Activated naive CD8-positive, alpha-beta T cell treated with anti-CD3 and anti-CD28 coated beads for 36 hours (primary cell): Measurements from ENCODE around the gene GLI3. TPM values are rescaled to one million over a fixed set of nuclear protein-coding genes. Genes with fewer than 3 reads are reported as not detected.
A peak's percentile ranks its signal among the peaks of the same experiment; 100 is the strongest.

Experiments used
- DNase-seq: peaks from one replicate; pipeline ENCODE4 v3.0.0; 2021
- H3K27ac Mint-ChIP-seq: one replicate; pipeline ENCODE4 v1.8.0; 2022; ENCODE audit warnings: mild to moderate bottlenecking, moderate library complexity, mixed read lengths
- H3K27me3 Mint-ChIP-seq: one replicate; pipeline ENCODE4 v1.8.0; 2022; ENCODE audit warnings: mild to moderate bottlenecking, mixed read lengths
- H3K36me3 Mint-ChIP-seq: one replicate; pipeline ENCODE4 v1.8.0; 2021; ENCODE audit warnings: mild to moderate bottlenecking, mixed read lengths
- H3K4me1 Mint-ChIP-seq: one replicate; pipeline ENCODE4 v1.8.0; 2021; ENCODE audit warnings: mixed read lengths
- H3K4me3 Mint-ChIP-seq: one replicate; pipeline ENCODE4 v1.8.0; 2022; ENCODE audit warnings: mild to moderate bottlenecking, moderate library complexity, mixed read lengths
- H3K9me3 Mint-ChIP-seq: one replicate; pipeline ENCODE4 v1.8.0; 2022; ENCODE audit warnings: mixed read lengths
- total RNA-seq, 2 experiments: library from RNA; stranded (reverse); gene quantifications; one replicate each; pipeline ENCODE4 v1.2.3, GENCODE V29; 2021

Gene GLI3
- total RNA-seq, 2 experiments from 2014 or later = not detected

DNA sequence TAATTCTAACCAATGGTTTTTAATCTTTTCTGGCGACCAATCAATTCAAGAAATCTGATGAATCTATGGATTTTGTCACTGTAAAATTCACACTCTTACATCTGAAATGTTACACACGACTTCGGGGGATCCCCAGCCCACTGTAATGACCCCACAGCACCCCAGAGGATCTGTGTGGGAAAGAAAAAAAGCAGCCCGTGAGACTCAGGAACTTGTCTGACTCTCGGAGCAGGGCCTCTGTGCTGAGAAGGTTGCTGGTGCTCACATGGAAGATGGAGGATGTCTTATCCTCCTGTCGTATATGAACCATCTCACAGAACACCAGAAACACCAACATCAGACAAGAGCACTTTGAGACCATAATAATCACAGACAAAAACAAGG, 305.8 kb downstream of the GLI3 start:
- Mint-ChIP-seq H3K4me3 (no peak overlapping the region), H3K36me3 (no peaks in the 10 kb centered on the region), H3K9me3 (no peaks in the 10 kb centered on the region), H3K4me1 (peaks cover 5% of the 10 kb centered on the region), H3K27me3 (peaks cover 29% of the 10 kb centered on the region), H3K27ac (peak overlapping the region; percentile 11)
- no peak for DNase-seq

DNA sequence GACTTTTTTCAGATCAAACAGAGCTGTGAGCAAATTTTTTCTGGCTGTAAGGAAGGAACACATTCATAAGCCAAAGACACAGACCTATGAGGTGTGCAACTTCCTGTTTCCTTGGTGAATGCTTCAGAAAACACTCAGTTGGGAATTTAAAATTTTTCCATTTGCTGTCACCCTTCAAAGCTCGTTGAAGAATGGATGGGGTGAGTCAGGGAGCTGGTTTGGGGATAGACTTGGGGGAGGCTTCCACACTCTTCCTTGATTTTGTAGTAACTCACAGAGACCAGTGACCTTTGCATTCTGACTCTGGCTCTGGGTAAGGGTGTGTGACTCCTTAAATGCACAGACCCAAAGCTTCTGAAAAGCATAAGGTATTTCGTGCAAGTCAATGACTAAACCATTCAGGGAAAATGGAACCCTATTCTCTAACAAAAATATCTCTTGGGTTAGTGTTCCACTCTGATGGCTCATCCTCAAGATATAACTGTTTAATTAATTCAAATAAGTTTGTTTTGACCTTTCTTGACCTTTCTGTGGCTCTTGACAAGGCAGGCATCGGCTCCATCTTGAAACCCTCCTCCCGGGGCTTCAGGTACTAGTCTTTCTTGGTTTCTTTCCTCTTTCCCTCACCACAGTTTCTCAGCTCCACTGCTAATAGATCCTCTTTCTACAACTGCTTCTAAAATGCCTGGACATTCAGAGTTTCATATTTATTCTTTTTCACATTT, 306.3 kb downstream of the GLI3 start:
- no peaks in the 10 kb centered on the region for H3K36me3 Mint-ChIP-seq
- H3K9me3 Mint-ChIP-seq = no peaks in the 10 kb centered on the region
- H3K4me1 Mint-ChIP-seq = peaks cover 5% of the 10 kb centered on the region
- no peak overlapping the region for H3K27ac Mint-ChIP-seq
- DNase-seq = no peak
- no peak overlapping the region for H3K4me3 Mint-ChIP-seq
- peaks cover 24% of the 10 kb centered on the region for H3K27me3 Mint-ChIP-seq

DNA sequence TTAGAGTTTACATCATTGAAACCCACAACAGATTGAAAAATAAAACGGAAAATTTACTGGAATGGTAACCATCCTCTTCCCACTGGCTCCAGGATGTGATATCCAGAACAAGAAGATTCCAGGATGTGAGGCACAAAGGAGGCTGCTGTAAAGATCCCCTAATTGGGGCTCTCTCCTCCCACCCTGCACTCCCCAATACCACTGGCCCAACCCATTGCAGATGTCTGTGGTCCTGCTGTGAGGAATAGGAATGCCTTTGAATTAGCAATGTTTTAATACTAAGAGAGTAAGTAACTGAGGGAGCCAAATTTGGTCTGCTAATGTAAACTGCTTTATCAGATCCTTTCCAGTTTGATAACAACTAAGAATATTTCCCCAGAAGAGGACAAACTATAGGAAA, 308.2 kb downstream of the GLI3 start:
- Mint-ChIP-seq H3K36me3 (no peaks in the 10 kb centered on the region), H3K4me3 (no peak overlapping the region), H3K27ac (no peak overlapping the region), H3K27me3 (peaks cover 22% of the 10 kb centered on the region), H3K9me3 (no peaks in the 10 kb centered on the region), H3K4me1 (peaks cover 5% of the 10 kb centered on the region)
- DNase-seq = no peak

DNA sequence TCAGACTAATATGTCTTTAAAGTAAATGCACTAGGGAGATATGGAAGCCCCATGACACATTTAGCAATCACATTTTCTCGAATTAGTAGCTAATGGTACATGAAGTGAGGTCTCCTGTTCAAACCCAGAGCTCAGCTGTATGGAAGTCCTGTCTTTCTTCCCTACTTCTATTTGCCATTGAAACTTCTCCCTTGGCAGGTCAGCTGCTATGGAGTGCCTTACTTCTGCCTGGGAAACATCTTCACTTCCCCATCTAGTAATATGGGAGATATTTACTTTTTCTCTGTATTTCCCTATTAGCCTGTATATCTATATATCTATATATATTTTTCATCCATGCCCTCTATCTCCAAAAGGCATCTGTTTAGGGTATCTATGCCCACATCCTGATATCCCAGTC, 308.8 kb downstream of the GLI3 start:
- Mint-ChIP-seq H3K27me3 (peaks cover 22% of the 10 kb centered on the region), H3K36me3 (no peaks in the 10 kb centered on the region), H3K27ac (no peak overlapping the region), H3K4me3 (no peak overlapping the region), H3K4me1 (peaks cover 5% of the 10 kb centered on the region), H3K9me3 (no peaks in the 10 kb centered on the region)
- DNase-seq = no peak

DNA sequence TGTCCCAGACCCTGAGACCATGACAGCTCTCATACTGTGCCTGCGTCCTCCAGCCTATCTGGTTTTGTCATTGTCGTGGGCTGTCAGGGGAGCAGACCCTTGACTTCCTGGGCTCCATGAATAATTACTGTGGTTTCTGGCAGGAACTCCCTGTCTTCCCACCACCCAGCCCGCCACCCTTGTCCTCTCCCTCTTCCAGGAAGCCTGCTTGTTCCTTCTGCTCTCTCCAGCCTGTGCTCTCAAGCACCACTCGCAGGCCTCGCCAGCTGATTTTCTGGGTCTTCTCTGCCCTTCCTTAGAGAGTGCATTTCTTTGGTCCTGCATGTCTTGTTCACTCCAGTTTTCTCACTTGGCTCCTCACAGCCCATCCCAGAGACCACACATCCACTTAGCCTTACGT, 309.6 kb downstream of the GLI3 start:
- Mint-ChIP-seq H3K36me3 (no peaks in the 10 kb centered on the region), H3K27ac (no peak overlapping the region), H3K4me3 (no peak overlapping the region), H3K27me3 (peaks cover 26% of the 10 kb centered on the region), H3K4me1 (peaks cover 5% of the 10 kb centered on the region), H3K9me3 (no peaks in the 10 kb centered on the region)
- DNase-seq = no peak

DNA sequence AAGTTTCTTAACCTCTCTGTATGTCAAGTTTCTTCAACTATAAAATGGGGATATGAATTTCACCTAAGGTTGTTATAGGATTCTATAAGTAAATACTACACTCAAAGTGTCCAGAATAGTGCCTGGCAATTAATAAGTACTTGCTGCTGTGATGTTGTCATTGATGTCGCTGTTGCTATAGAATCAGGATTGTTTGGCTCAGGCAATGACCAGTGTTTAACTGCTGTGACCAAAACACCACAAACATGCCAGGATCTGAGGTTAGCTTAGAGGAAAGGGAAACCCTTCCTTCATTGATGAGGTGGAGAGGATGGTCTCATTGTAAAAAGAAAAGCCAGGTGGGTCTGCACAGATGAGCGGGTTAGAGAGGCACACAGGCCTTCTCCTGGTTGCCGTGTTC, 311.1 kb downstream of the GLI3 start:
- Mint-ChIP-seq H3K4me1 (peaks cover under 1% of the 10 kb centered on the region), H3K9me3 (no peaks in the 10 kb centered on the region), H3K27me3 (peaks cover 32% of the 10 kb centered on the region), H3K36me3 (no peaks in the 10 kb centered on the region), H3K4me3 (no peak overlapping the region), H3K27ac (no peak overlapping the region)
- no peak for DNase-seq

DNA sequence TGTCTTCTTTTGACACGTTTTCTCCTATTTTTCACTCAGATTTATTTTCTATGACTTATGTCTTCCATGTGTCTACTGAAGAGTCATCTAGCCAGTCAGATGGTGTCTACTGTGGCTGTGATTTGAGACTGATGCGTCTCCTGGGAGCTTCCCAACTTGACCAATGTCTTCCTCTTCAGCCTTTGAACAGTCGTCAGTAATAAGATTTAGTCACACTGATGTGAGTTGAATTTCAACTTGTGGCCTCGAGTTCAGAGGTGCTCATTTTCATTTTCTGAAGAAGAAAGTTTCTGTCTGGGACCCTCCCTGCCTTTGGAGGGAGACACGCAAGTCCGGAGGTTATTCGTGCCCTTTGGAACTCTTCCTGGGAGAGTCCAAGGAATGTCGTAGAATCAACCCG, 312.2 kb downstream of the GLI3 start:
- peaks cover 40% of the 10 kb centered on the region for H3K27me3 Mint-ChIP-seq
- no peaks in the 10 kb centered on the region for H3K36me3 Mint-ChIP-seq
- H3K9me3 Mint-ChIP-seq = peaks cover 1% of the 10 kb centered on the region
- H3K27ac Mint-ChIP-seq = no peak overlapping the region
- no peak overlapping the region for H3K4me3 Mint-ChIP-seq
- H3K4me1 Mint-ChIP-seq = no peaks in the 10 kb centered on the region
- DNase-seq = no peak

DNA sequence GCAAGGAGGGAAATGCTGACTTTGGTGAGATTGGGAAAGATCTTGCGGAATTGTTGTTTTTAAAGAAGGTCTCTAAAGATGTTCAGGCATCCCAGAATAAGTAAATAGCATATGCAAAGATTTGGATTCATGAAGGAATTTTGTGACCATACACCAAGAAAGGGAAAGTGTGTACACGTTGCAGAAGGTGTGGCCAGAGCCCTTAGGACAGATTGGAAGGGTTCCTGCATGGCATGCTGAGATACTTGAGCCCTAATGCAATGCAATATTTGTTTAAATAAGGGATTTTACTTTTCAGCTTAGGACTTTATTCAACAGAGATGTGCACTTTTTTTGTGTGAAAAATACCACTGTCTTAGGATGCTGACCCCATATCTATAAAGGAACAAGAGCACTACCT, 314.6 kb downstream of the GLI3 start:
- peaks cover 28% of the 10 kb centered on the region for H3K27me3 Mint-ChIP-seq
- H3K4me1 Mint-ChIP-seq = no peaks in the 10 kb centered on the region
- no peak for DNase-seq
- peaks cover 1% of the 10 kb centered on the region for H3K9me3 Mint-ChIP-seq
- H3K4me3 Mint-ChIP-seq = no peak overlapping the region
- H3K27ac Mint-ChIP-seq = no peak overlapping the region
- no peaks in the 10 kb centered on the region for H3K36me3 Mint-ChIP-seq

DNA sequence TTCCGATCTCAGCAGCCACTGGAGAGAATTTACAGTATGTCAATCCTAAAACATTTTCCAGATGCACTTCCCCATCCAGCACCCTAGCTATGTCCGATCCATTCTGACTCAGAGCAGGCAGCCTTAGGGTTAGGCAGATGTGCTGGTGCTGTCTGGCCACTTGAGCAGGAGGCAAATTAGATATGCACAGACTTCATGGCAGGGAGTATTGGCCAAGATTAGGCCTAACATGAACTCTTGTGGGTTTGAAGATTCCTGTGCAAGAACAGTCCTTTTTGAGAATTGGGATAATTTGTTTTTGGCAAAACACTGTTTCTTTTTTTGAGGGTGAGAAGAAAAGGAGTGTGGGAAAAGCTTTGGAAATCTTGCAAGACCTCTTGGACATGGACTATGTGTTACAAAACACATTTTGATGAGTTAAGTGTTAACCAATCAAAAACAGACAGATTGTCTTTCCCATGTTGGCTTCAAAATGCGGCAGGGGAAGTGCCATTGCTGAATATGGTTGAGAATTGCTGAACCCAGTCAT, 315.5 kb downstream of the GLI3 start:
- no peak overlapping the region for H3K27ac Mint-ChIP-seq
- H3K36me3 Mint-ChIP-seq = no peaks in the 10 kb centered on the region
- no peaks in the 10 kb centered on the region for H3K4me1 Mint-ChIP-seq
- peaks cover 1% of the 10 kb centered on the region for H3K9me3 Mint-ChIP-seq
- no peak overlapping the region for H3K4me3 Mint-ChIP-seq
- DNase-seq = no peak
- peaks cover 32% of the 10 kb centered on the region for H3K27me3 Mint-ChIP-seq

DNA sequence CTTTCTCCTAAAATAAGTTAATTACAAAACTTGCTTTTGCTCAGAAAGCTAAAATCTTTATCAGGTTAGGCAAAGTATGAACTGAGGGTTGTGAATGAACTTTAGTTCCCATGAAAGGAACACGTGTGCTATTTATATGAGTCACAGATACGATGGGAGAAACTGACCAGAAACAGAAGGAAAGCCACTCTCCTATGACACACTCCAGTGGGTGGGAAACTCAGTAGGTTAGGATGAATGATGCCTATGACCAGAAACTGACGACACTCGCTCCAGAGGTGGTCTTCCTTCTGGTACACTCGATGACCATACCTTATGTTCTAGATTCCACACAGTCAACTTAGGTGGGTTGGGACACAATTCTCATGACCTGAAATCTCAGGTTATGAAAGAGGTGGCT, 318.4 kb downstream of the GLI3 start:
- H3K4me1 Mint-ChIP-seq = no peaks in the 10 kb centered on the region
- H3K36me3 Mint-ChIP-seq = no peaks in the 10 kb centered on the region
- H3K27me3 Mint-ChIP-seq = peaks cover 36% of the 10 kb centered on the region
- no peak overlapping the region for H3K27ac Mint-ChIP-seq
- no peak overlapping the region for H3K4me3 Mint-ChIP-seq
- peaks cover 1% of the 10 kb centered on the region for H3K9me3 Mint-ChIP-seq
- DNase-seq = no peak

DNA sequence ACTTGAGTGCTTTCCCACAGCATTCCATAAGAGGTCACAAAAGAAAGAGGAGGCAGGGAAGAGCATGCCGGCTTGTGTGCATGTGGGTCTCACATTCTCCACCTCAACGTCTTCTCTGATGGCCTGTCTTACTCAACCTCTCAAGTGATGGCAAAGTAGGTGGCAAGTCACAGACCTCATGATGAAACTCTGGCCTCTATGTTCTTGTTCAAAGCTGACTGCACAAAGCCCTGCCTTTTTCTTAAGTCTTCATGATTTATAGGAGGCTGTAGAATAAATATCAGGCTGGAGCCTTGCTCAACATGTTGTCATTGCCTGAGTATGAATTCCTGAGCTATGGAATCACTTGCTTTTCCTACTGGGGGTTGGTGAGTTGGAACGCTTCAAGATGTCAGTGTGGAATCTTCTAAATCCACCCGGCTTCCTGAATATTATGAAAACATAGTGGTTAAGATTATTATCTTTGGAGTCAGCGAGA, 320.5 kb downstream of the GLI3 start:
- H3K4me1 Mint-ChIP-seq = no peaks in the 10 kb centered on the region
- DNase-seq = no peak
- H3K27ac Mint-ChIP-seq = no peak overlapping the region
- no peak overlapping the region for H3K4me3 Mint-ChIP-seq
- H3K27me3 Mint-ChIP-seq = peaks cover 23% of the 10 kb centered on the region
- no peaks in the 10 kb centered on the region for H3K36me3 Mint-ChIP-seq
- peaks cover 1% of the 10 kb centered on the region for H3K9me3 Mint-ChIP-seq

DNA sequence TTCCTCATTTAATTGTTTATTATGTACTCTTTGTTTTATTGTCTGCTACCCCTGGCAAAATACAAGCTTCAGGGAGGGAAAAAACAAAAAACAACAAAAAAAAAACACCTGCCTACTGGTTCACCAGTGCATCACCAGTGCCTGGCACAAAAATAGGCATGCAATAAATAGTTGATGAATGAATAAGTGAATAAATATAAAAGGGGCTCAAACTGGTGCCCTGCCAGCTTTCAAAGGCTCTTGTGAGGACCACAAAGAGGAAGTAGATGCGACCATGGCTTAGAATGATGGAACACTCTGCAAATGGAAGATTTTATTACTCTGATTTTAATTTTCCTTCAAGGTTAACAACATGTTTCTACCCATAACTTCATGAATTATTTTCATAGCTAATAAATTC, 321.1 kb downstream of the GLI3 start:
- Mint-ChIP-seq H3K4me1 (no peaks in the 10 kb centered on the region), H3K36me3 (no peaks in the 10 kb centered on the region), H3K4me3 (no peak overlapping the region), H3K9me3 (peaks cover 1% of the 10 kb centered on the region), H3K27me3 (peaks cover 17% of the 10 kb centered on the region), H3K27ac (no peak overlapping the region)
- no peak for DNase-seq

DNA sequence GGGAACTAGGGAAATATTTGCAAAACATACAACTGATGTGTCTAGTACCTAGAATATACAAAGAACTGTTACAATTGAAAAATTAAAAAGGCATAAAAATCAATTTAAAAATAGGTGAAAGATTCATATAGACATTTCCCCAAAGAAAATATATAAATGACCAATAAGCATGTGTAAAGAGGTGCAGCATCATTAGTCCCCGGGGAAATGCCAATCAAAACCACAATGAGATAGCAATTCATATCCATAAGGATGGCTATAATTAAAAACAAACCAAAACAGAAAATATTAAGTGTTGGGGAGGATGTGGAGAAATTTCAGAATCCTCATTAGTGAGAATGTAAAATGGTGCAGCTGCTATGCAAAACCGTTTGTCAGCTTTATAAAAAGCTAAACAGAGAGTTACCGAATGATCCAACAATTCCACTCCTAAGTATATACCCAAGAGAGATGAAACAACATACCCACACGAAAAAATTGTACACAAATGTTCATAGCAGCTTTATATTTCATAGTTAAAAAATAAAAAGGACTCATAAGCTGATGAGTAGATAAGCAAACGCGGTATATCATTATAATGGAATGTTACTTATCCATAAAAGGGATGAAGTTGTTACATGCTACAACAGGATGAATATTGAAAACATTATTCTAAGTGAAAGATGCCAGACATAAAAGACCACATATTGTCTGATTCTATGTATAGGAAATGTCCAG, 324.0 kb downstream of the GLI3 start:
- no peak overlapping the region for H3K27ac Mint-ChIP-seq
- H3K36me3 Mint-ChIP-seq = no peaks in the 10 kb centered on the region
- no peaks in the 10 kb centered on the region for H3K9me3 Mint-ChIP-seq
- H3K4me3 Mint-ChIP-seq = no peak overlapping the region
- no peaks in the 10 kb centered on the region for H3K4me1 Mint-ChIP-seq
- peaks cover 25% of the 10 kb centered on the region for H3K27me3 Mint-ChIP-seq
- DNase-seq = no peak

DNA sequence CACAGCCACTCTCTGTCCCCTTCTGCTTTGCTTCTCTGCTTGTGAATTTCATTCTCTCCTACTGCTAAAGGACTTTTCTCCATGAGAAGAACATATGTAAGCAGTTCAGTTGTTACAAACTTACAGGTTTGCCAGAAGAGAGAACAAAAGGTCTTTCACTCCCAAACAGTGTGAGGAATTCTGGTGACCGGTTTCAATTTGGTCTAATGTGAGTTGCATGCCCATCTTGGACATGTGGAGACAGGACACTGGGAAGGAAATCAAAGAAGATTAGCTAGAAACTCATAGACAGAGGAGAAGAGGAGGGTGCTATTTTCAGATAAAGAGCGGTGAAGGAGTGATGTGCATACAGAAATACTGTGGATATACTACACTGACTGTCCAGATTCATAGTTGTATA, 324.6 kb downstream of the GLI3 start:
- peaks cover 25% of the 10 kb centered on the region for H3K27me3 Mint-ChIP-seq
- no peaks in the 10 kb centered on the region for H3K9me3 Mint-ChIP-seq

DNA sequence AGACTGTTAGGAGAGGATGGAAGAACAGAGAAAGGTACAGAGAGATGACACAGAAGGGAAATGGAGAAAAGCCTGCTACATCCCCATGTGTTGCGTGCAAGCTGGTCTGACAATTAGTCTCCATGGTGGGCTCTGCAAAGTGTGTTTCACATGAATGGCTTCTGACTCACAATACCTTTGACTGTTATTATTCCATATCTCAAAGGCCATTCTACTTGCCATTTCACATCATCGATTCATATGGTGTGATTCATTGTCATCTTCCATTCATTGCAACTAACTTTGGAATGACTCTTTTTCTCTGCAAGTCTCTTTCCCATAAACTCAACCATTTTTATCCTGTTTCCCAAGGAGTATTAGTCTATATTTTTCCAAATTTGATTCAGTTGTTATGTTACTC, 325.2 kb downstream of the GLI3 start:
- no peak overlapping the region for H3K4me3 Mint-ChIP-seq
- H3K4me1 Mint-ChIP-seq = no peaks in the 10 kb centered on the region
- H3K36me3 Mint-ChIP-seq = no peaks in the 10 kb centered on the region
- H3K9me3 Mint-ChIP-seq = no peaks in the 10 kb centered on the region
- H3K27me3 Mint-ChIP-seq = peaks cover 22% of the 10 kb centered on the region
- no peak overlapping the region for H3K27ac Mint-ChIP-seq
- no peak for DNase-seq

More for the DNA sequence above, 324.6 kb downstream of the GLI3 start:
- DNase-seq = no peak
- no peaks in the 10 kb centered on the region for H3K36me3 Mint-ChIP-seq
- H3K27ac Mint-ChIP-seq = no peak overlapping the region
- no peak overlapping the region for H3K4me3 Mint-ChIP-seq
- H3K4me1 Mint-ChIP-seq = no peaks in the 10 kb centered on the region
